ENCODE measurements around the gene ARID3A. TPM values are rescaled to one million over a fixed set of nuclear protein-coding genes. Genes with fewer than 3 reads are reported as not detected.

Gene ARID3A
- total RNA-seq, 2 experiments from 2014 or later, result 9.9 to 21.6 TPM

- no peaks in the 10 kb centered on the region for H3K4me1 ChIP-seq (ENCODE audit: insufficient read depth, low read length, poor library complexity, severe bottlenecking)
- BruUV-seq (replicated peaks), result no TSS peak
- CTCF ChIA-PET (ENCODE audit: unreplicated experiment), result no interaction called here
Measured at GRCh38 chr19:994516-994915, 68.7 kb downstream of the ARID3A start.

DNA sequence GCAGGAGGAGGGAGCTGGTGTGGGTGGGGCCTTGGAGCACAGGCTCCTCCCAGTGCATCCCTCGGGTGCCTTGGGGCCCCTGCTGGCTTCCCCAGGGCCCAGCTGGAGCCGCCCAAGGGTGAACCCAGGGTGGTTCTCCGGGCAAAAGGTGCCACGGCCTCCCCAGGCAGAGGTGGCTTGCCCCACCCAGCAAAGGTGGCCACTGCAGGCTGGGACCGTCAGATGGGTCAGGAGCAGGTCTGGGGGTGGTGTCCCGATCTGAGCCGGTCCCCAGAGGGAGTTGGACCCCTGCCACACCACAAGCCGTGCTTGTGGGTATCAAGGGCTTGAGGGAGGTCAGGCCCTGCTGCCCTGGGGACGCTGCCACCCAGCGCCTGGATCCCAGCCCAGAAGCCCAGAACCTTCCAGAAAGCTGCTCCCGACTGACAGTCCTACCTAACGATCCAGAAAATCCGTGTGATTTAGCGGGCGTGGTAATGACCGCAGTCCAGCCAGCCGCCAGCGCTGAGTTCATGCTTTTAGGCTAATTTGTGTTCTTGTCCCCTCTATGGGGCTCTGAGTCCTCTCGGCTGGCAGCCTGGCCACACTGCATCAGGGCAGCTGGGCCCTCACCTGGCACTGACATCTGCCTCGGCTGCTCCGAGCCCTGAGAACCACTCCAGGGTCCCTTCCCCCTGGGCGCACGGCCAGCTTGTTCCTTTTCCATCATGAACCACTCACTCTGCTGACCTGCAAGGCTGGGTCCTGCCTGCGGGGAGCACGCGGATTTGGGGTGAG lies 69.4 kb downstream of the ARID3A start:
- TF ChIP-seq, protein P1, sequence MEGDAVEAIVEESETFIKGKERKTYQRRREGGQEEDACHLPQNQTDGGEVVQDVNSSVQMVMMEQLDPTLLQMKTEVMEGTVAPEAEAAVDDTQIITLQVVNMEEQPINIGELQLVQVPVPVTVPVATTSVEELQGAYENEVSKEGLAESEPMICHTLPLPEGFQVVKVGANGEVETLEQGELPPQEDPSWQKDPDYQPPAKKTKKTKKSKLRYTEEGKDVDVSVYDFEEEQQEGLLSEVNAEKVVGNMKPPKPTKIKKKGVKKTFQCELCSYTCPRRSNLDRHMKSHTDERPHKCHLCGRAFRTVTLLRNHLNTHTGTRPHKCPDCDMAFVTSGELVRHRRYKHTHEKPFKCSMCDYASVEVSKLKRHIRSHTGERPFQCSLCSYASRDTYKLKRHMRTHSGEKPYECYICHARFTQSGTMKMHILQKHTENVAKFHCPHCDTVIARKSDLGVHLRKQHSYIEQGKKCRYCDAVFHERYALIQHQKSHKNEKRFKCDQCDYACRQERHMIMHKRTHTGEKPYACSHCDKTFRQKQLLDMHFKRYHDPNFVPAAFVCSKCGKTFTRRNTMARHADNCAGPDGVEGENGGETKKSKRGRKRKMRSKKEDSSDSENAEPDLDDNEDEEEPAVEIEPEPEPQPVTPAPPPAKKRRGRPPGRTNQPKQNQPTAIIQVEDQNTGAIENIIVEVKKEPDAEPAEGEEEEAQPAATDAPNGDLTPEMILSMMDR (conservative IDR thresholded peaks at IDR 0.05; ENCODE audit: low read length), result no peak
- TF ChIP-seq EZH2phosphoT487 (IDR thresholded peaks at IDR 0.05; ENCODE audit: borderline replicate concordance, low read depth, low read length), result no peak
- no peak overlapping the region for H3K27ac ChIP-seq (ENCODE audit: low read depth, low read length, poor library complexity, severe bottlenecking)
- no peaks in the 10 kb centered on the region for H3K79me2 ChIP-seq (ENCODE audit: insufficient read depth, low read depth, low read length)
- H3K4me1 ChIP-seq (ENCODE audit: insufficient read depth, low read length, poor library complexity, severe bottlenecking), result no peaks in the 10 kb centered on the region
- BruUV-seq (replicated peaks), result no TSS peak
- no peak overlapping the region for H3K4me3 ChIP-seq (ENCODE audit: low read depth, low read length, poor library complexity, severe bottlenecking)
- H4K20me1 ChIP-seq (ENCODE audit: insufficient read depth, low read length), result no peaks in the 10 kb centered on the region
- ChIA-PET CTCF (ENCODE audit: unreplicated experiment) (no interaction called here), POLR2A (no interaction called here)
- DNase-seq (ENCODE audit: low spot score), result no peak
- no peak overlapping the region for H2AFZ ChIP-seq (ENCODE audit: low read length)
- H3K36me3 ChIP-seq (ENCODE audit: insufficient read depth, low read length), result peaks cover 36% of the 10 kb centered on the region
- intact Hi-C loops (cut with micrococcal nuclease; ENCODE audit: unreplicated experiment), result no loop called here
- no peak overlapping the region for H3K4me2 ChIP-seq (ENCODE audit: low read length)
- H3K9me3 ChIP-seq (ENCODE audit: low read length), result no peaks in the 10 kb centered on the region
- no peaks in the 10 kb centered on the region for H3K9me2 ChIP-seq (ENCODE audit: insufficient read depth, low read length)

More at GRCh38 chr19:994516-994915, 68.7 kb downstream of the ARID3A start:
- no peaks in the 10 kb centered on the region for H3K9me3 ChIP-seq (ENCODE audit: low read length)
- intact Hi-C loops (cut with micrococcal nuclease; ENCODE audit: unreplicated experiment), result no loop called here
- H2AFZ ChIP-seq (ENCODE audit: low read length), result no peak overlapping the region
- no peaks in the 10 kb centered on the region for H3K9me2 ChIP-seq (ENCODE audit: insufficient read depth, low read length)
- POLR2A ChIA-PET, result no interaction called here
- no peaks in the 10 kb centered on the region for H4K20me1 ChIP-seq (ENCODE audit: insufficient read depth, low read length)
- no peaks in the 10 kb centered on the region for H3K79me2 ChIP-seq (ENCODE audit: insufficient read depth, low read depth, low read length)
- H3K4me2 ChIP-seq (ENCODE audit: low read length), result no peak overlapping the region
- no peak overlapping the region for H3K27ac ChIP-seq (ENCODE audit: low read depth, low read length, poor library complexity, severe bottlenecking)
- TF ChIP-seq, protein P1 (conservative IDR thresholded peaks at IDR 0.05; ENCODE audit: low read length), result no peak
- TF ChIP-seq EZH2phosphoT487 (IDR thresholded peaks at IDR 0.05; ENCODE audit: borderline replicate concordance, low read depth, low read length), result no peak
- peaks cover 44% of the 10 kb centered on the region for H3K36me3 ChIP-seq (ENCODE audit: insufficient read depth, low read length)
- no peak for DNase-seq (ENCODE audit: low spot score)
- H3K4me3 ChIP-seq (ENCODE audit: low read depth, low read length, poor library complexity, severe bottlenecking), result no peak overlapping the region
